HG03066 (cell line): ENCODE results near the gene RAB6C.
"Not testable (repeated sequence)": the region's sequence is repeated elsewhere in the genome, so short reads cannot be mapped to it uniquely, and the experiment has no call there.

ENCODE experiments used
- ATAC-seq: cut with Tn5 transposase; IDR thresholded peaks from one replicate; pipeline ENCODE4 v1.9.1; 2021; ENCODE audit warnings: low read depth; ENCODE audit not compliant: unreplicated experiment

The RAB6C gene

GRCh38 chr2:129979629-129980155 is at the start of gene RAB6C:
TSS of gene RAB6C (plus strand) at chr2:129979666. CDS start at chr2:129980116, 450 bp downstream.
- ATAC-seq, result not testable (repeated sequence)

DNA sequence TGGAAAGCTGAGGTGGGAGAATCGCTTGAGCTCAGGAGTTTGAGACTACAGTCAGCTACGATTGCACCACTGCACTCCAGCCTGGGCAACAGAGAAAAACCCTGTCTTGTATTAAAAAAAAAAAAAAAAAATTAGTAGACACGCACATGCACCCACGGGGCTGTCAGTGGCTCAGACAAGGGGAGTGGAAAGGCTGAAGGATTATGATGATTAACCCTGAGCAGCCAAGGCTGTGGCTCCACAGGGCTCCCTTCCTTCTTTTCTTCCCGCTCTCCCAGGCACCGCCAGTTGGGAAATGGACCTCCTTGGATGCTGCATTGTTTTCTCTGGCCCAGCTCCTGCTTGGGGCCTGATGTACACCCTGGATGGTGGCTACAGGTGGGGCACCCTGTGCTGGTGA is 49.0 kb upstream of the RAB6C start:
- ATAC-seq, result no peak

DNA sequence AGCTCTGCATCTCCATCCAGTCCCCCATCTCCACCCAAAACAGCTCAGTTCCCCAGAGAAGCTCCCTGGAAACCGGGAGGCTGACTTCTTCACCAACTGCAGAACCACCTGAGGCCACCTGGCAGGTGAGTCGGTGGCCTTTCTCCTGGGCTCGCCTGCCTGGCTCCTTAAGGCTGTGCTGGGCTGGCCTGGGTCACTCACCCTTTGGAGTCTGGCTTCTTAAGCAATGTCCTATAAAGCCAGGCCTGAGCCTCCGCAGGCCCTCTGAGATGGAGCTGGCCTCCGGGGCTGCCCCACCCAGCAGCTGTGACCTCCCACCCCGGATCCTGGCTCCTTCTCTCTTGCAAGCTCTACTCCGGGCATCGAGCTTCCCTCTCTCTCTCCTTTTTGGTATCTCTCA is 46.1 kb upstream of the RAB6C start:
- ATAC-seq, result not testable (repeated sequence)

DNA sequence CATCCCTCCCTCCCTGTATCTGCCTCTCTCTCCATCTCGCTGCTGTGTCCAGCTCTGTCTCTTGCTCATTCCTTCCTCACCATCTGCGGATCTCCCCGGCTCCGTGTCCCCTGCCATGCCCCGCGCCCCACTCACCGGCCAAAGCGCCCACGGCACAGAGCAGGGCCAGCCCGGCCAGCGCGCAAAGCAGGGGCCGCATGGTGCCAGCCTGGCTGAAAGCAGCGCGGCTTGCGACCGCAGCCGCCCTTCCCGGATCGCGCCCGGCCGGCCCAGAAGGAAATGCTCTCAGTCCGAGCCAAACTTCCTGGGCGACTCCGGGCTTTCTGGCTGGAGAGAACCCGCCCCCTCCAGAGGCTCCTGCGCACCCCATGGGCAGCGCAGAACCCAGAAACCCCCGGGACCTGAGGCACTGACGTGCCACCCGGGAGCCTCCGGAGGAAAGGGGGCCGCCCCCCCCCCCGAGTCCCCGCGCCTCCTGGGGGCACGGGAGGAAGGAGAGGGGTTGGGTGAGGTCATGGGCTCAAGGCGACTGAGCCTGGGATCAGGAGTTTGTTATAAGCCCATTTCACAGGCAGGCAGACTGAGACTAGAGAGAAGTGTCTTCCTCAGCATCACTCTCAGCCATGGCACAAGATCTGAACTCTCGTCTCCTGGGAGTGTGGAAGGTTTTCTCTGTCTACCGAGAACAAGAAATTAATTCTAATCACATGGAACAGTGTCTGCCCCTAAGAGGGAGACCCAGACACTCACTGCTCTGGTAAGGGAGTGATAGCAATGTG is 45.2 kb upstream of the RAB6C start:
- no peak for ATAC-seq

DNA sequence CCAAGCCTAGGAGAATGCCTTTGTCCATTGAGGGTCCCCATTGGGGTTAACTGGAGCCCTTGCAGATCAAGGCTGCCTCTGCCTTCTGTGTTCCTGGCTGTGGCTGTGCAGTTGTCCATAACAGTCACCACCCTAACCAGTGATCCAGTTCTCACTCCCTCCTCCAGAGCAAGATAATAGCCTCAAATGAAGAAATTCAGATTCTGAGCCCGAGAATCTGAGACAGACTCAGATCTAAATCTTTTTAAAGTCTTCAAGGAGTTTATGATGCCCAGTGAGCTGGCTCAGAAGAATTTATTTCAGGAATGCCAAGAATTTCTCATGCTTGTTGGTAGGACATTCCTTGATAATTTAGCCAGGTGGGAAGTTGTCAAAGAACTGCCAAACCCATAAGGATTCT is 44.3 kb upstream of the RAB6C start:
- ATAC-seq, result no peak

DNA sequence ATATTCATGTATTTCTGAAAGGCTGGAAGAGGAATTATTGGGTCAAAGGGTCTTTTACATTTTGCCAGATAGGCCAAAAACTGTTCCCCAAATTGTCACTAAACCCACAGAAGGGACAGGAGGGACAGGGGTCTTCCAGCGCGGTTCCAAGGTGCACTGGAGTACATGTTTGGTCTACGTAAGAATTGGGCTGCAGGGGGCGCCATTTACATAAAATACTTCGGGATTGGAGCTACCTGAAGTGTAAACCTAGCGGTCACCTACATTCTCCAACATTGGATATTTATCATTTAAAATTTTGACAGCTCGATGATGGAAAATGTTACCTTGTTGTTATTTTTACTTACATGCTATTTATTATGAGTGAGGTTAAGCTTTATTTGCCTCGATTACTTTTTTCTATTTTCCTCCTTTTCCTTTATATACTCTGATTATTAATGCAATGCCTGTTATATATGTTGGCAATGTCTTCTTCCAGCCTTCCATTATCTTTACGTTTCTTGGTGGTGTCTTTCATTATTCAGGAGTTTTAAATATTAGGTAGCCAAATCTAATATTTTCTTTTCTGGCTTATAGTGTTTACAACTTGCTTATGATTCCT is 43.0 kb upstream of the RAB6C start:
- peak; percentile 83 for ATAC-seq

GRCh38 chr2:129938850-129939471 is 40.5 kb upstream of the RAB6C start:
- ATAC-seq, result not testable (repeated sequence)

- ATAC-seq, result not testable (repeated sequence)
These were observed 36.0 kb upstream of the RAB6C start for GRCh38 chr2:129943456-129943855.

- ATAC-seq, result no peak
These were observed 33.9 kb upstream of the RAB6C start for GRCh38 chr2:129945557-129945956.

DNA sequence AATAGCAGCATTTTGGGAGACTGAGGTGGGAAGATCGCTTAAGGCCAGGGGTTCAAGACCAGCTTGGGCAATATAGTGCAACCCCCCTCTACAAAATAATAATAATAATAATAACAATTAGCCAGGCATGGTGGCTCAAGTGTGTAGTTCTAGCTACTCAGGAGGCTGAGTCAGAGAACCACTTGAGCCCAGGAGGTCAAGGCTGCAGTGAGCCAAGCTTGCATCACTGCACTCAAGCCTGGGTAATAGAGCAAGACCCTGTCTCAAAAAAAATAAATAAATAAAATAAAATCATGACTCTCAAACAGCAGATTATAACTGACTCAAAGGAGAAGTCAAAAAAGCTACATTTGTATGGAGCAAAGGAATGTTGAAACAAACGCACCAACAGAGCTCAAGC is 31.8 kb upstream of the RAB6C start:
- ATAC-seq, result not testable (repeated sequence)

DNA sequence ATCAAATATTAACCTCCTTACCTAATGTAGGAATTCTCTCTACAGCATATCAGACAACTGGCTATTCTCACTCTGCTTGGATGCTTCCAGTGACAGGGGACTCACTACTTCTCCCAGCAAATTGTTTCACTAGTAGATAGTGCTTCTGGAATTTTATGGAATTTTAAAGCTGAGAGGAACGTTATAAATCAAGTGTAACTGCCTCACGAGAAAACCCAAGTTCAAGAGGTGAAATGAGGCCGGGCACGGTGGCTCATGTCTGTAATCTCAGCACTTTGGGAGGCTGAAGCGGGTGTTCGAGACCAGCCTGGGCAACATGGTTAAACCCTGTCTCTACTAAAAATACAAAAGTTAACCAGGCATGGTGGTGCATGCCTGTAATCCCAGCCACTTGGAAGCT is 23.3 kb upstream of the RAB6C start:
- ATAC-seq, result not testable (repeated sequence)

- ATAC-seq, result no peak
These were observed 21.6 kb upstream of the RAB6C start for GRCh38 chr2:129957891-129958290.

- ATAC-seq, result not testable (repeated sequence)
These were observed 20.7 kb upstream of the RAB6C start for GRCh38 chr2:129958736-129959135.

- not testable (repeated sequence) for ATAC-seq
These were observed 10.9 kb upstream of the RAB6C start for GRCh38 chr2:129968605-129969004.

DNA sequence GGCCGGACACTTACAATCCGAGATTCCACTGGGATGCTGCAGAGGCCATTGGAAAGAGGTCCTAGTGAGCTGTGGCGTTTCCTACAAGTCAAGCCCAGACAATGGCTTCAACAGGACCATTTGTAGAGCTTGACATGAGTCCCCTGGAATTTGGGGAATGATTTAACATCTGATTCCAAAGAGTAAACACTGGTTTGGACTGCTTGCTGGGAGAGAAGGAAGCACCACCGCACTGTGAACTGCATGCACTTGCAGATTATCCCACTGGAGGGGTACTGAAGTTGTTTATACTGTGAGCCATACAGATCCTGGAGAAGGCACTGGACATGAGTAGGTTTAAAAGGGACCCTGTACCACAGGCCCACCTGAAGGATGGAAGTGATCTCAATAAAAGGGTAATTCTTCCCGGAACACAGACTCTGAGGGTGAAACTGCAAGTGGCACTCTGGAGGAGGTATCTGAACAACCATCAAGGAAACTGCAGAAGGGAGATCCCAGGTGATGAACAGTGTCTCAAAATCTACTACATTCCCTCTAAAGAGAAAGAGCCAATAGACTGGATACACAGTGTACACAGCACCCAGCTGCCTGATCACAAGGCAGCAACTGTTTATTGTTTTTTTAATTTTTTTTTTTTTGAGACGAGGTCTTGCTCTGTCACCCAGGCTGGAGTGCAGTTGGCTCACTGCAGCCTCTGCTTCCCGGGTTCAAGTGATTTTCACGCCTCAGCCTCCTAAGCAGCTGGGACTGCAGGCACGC is 4.3 kb upstream of the RAB6C start:
- no peak for ATAC-seq

GRCh38 chr2:129976969-129977368 is 2.5 kb upstream of the RAB6C start:
- not testable (repeated sequence) for ATAC-seq

- ATAC-seq, result no peak
These were observed 1.5 kb upstream of the RAB6C start for GRCh38 chr2:129977986-129978385.

- not testable (repeated sequence) for ATAC-seq
These were observed 780 bp downstream of the RAB6C start for GRCh38 chr2:129980246-129980645.

- ATAC-seq, result not testable (repeated sequence)
These were observed 2.2 kb downstream of the RAB6C start for GRCh38 chr2:129981689-129982088.

DNA sequence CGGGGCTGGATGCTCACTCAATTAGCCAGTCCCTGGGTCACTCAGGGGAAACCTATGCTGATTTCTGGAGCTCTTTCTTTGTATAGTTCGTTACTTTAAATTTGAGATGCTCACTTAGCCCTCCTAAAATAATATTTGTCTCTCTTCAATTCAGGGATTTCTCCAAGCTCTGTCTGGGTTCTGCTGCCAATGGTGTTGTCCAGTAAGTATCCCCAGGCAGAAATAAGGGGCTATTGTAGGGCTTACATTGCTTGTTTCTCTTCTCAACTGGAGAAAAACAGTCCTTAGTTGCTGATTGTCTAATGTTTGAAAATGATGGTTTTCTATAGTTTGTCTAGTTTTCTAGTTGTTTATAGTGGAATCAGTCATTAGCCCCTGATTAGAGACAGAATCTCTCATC is 5.0 kb downstream of the RAB6C start:
- no peak for ATAC-seq
